Loucy (cell line): ENCODE results near the gene GNB5.

Experiments
- H2AFZ ChIP-seq: fragments of 200-600 bp; sonication (generic); 2 replicates; pipeline ENCODE4 v1.6.0; 2016; ENCODE audit warnings: antibody characterized with exemption, mild to moderate bottlenecking, low read length, moderate library complexity
- H3F3A ChIP-seq: fragments of 200-600 bp; 2 replicates; pipeline ENCODE4 v1.6.0; 2016; ENCODE audit warnings: antibody characterized with exemption, low read depth, mild to moderate bottlenecking
- H3K27me3 ChIP-seq: fragments of 200-600 bp; sonication (generic); 2 replicates; pipeline ENCODE4 v1.6.1; 2014; ENCODE audit warnings: low read length, mild to moderate bottlenecking; ENCODE audit not compliant: insufficient read depth, poor library complexity, severe bottlenecking
- H3K36me3 ChIP-seq: fragments of 200-600 bp; sonication (generic); 2 replicates; pipeline ENCODE4 v1.6.1; 2016; ENCODE audit warnings: low read length; ENCODE audit not compliant: insufficient read depth
- H3K4me1 ChIP-seq: fragments of 200-600 bp; sonication (generic); 2 replicates; pipeline ENCODE4 v1.5.1; 2014; ENCODE audit warnings: low read length, mild to moderate bottlenecking; ENCODE audit not compliant: insufficient read depth, poor library complexity, severe bottlenecking
- H3K4me2 ChIP-seq: fragments of 200-600 bp; sonication (generic); 2 replicates; pipeline ENCODE4 v1.6.0; 2014; ENCODE audit warnings: antibody characterized with exemption, low read length, low read depth, mild to moderate bottlenecking; ENCODE audit not compliant: poor library complexity, severe bottlenecking
- H3K4me3 ChIP-seq: fragments of 200-600 bp; sonication (generic); 2 replicates; pipeline ENCODE4 v1.5.1; 2014; ENCODE audit warnings: low read length, mild to moderate bottlenecking, mixed read lengths; ENCODE audit not compliant: poor library complexity, severe bottlenecking
- H3K79me2 ChIP-seq: fragments of 200-600 bp; sonication (generic); 2 replicates; pipeline ENCODE4 v1.6.1; 2014; ENCODE audit warnings: low read length; ENCODE audit not compliant: insufficient read depth
- H3K9ac ChIP-seq: fragments of 200-600 bp; sonication (generic); 2 replicates; pipeline ENCODE4 v1.6.0; 2014; ENCODE audit warnings: mild to moderate bottlenecking, low read depth, low read length, moderate library complexity; ENCODE audit not compliant: poor library complexity, severe bottlenecking
- H3K9me2 ChIP-seq: fragments of 200-600 bp; sonication (generic); replicated peaks from 2 replicates; pipeline ENCODE4 v1.6.1; 2016; ENCODE audit warnings: low read depth, low read length, mixed read lengths
- H3K9me3 ChIP-seq: fragments of 200-600 bp; sonication (generic); 2 replicates; pipeline ENCODE4 v1.6.1; 2014; ENCODE audit warnings: mild to moderate bottlenecking, antibody characterized with exemption, low read length, low read depth; ENCODE audit not compliant: insufficient read depth
- H4K20me1 ChIP-seq: fragments of 200-600 bp; sonication (generic); 2 replicates; pipeline ENCODE4 v1.6.0; 2014; ENCODE audit warnings: antibody characterized with exemption, low read length, mild to moderate bottlenecking; ENCODE audit not compliant: insufficient read depth, poor library complexity, severe bottlenecking
- CTCF ChIP-seq: fragments of 200-600 bp; sonication (generic); conservative IDR thresholded peaks from 2 replicates; pipeline ENCODE4 v1.5.1; 2014; ENCODE audit warnings: mild to moderate bottlenecking, antibody characterized with exemption, low read length
- EZH2phosphoT487 ChIP-seq: fragments of 200-600 bp; IDR thresholded peaks from 2 replicates; pipeline ENCODE4 v1.6.1; 2018; ENCODE audit warnings: antibody characterized with exemption, mild to moderate bottlenecking, moderate library complexity, borderline replicate concordance

Gene GNB5

GRCh38 chr15:52214553-52214952, 23.4 kb upstream of the GNB5 start:
- TF ChIP-seq CTCF = no peak
- TF ChIP-seq EZH2phosphoT487 = no peak
- no peaks in the 10 kb centered on the region for H3K27me3 ChIP-seq
- no peaks in the 10 kb centered on the region for H3K79me2 ChIP-seq
- H3K9me2 ChIP-seq = no peaks in the 10 kb centered on the region
- no peak overlapping the region for H3K9ac ChIP-seq
- H3K36me3 ChIP-seq = no peaks in the 10 kb centered on the region
- no peak overlapping the region for H3K4me2 ChIP-seq
- H3K9me3 ChIP-seq = no peaks in the 10 kb centered on the region
- no peaks in the 10 kb centered on the region for H3F3A ChIP-seq
- H3K4me3 ChIP-seq = no peak overlapping the region
- peaks cover 11% of the 10 kb centered on the region for H3K4me1 ChIP-seq
- no peaks in the 10 kb centered on the region for H4K20me1 ChIP-seq
- H2AFZ ChIP-seq = no peak overlapping the region

DNA sequence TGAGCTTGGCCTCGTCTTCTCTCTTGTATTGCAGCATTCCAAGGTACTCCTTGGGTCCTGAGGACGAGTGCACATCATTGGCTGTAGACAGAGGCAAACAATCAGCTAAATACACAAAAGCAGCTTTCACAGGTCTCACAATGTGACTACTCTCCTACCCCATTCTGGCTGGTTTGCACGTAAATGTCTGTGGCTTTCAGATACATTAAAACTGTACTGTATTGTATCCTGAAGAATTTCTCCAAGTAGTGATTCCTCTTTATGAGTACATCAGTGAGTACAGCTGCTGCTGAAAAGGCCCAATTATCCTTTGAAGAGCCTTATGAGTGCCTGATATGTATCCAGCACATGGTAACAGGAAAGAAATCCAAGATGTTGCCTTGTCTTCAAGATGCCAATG, 22.0 kb upstream of the GNB5 start:
- no peak for TF ChIP-seq EZH2phosphoT487
- TF ChIP-seq CTCF = no peak

GRCh38 chr15:52208306-52208946, 17.2 kb upstream of the GNB5 start:
- no peak overlapping the region for H3K4me2 ChIP-seq
- no peaks in the 10 kb centered on the region for H3K27me3 ChIP-seq
- no peak overlapping the region for H2AFZ ChIP-seq
- H4K20me1 ChIP-seq = no peaks in the 10 kb centered on the region
- no peaks in the 10 kb centered on the region for H3K79me2 ChIP-seq
- no peaks in the 10 kb centered on the region for H3F3A ChIP-seq
- TF ChIP-seq EZH2phosphoT487 (no peak), CTCF (peak; percentile 98)
- no peak overlapping the region for H3K4me3 ChIP-seq
- peaks cover 3% of the 10 kb centered on the region; the same call in 1 of the 2 replicates for H3K36me3 ChIP-seq
- H3K9me2 ChIP-seq = no peaks in the 10 kb centered on the region
- H3K4me1 ChIP-seq = peaks cover 15% of the 10 kb centered on the region
- H3K9me3 ChIP-seq = no peaks in the 10 kb centered on the region
- no peak overlapping the region for H3K9ac ChIP-seq

More for the DNA sequence above, 22.0 kb upstream of the GNB5 start:
- Histone ChIP-seq H3K36me3 (no peaks in the 10 kb centered on the region), H3K9ac (no peak overlapping the region), H3K4me1 (peaks cover 7% of the 10 kb centered on the region), H3K79me2 (no peaks in the 10 kb centered on the region), H3K4me3 (no peak overlapping the region), H2AFZ (no peak overlapping the region), H3F3A (no peaks in the 10 kb centered on the region), H3K9me3 (no peaks in the 10 kb centered on the region), H4K20me1 (no peaks in the 10 kb centered on the region), H3K9me2 (no peaks in the 10 kb centered on the region), H3K4me2 (no peak overlapping the region), H3K27me3 (no peaks in the 10 kb centered on the region)
